ENCODE measurements around the gene GPC6.

GPC6 gene

GRCh38 chr13:93246069-93246468 lies 19.5 kb downstream of the GPC6 start:
- Histone ChIP-seq H3K27ac (ENCODE audit: low read depth, low read length) (no peak overlapping the region), H3K4me3 (ENCODE audit: low read depth in 1 of 2, low read length in 2 of 2) (no peak overlapping the region), H3K36me3 (ENCODE audit: control insufficient read depth in 1 of 2, insufficient read depth in 2 of 2, low read length in 2 of 2) (no peaks in the 10 kb centered on the region), H3K27me3 (ENCODE audit: control insufficient read depth in 1 of 2, insufficient read depth in 2 of 2, low read length in 2 of 2) (no peaks in the 10 kb centered on the region), H3K9ac (ENCODE audit: low read depth in 1 of 2, low read length in 2 of 2) (no peak overlapping the region), H3K4me1 (ENCODE audit: control insufficient read depth in 1 of 2, insufficient read depth in 2 of 2, low read length in 2 of 2) (no peaks in the 10 kb centered on the region), H3K9me3 (ENCODE audit: control insufficient read depth in 1 of 2, low read length in 2 of 2) (no peaks in the 10 kb centered on the region)

GRCh38 chr13:93248627-93249047 lies 22.0 kb downstream of the GPC6 start:
- Histone ChIP-seq H3K4me1 (ENCODE audit: control insufficient read depth in 1 of 2, insufficient read depth in 2 of 2, low read length in 2 of 2) (no peaks in the 10 kb centered on the region), H3K27me3 (ENCODE audit: control insufficient read depth in 1 of 2, insufficient read depth in 2 of 2, low read length in 2 of 2) (no peaks in the 10 kb centered on the region), H3K4me3 (ENCODE audit: low read depth in 1 of 2, low read length in 2 of 2) (no peak overlapping the region), H3K36me3 (ENCODE audit: control insufficient read depth in 1 of 2, insufficient read depth in 2 of 2, low read length in 2 of 2) (no peaks in the 10 kb centered on the region), H3K27ac (ENCODE audit: low read depth, low read length) (no peak overlapping the region), H3K9me3 (ENCODE audit: control insufficient read depth in 1 of 2, low read length in 2 of 2) (no peaks in the 10 kb centered on the region), H3K9ac (ENCODE audit: low read depth in 1 of 2, low read length in 2 of 2) (no peak overlapping the region)

GRCh38 chr13:93249364-93250306 lies 23.0 kb downstream of the GPC6 start:
- Histone ChIP-seq H3K9ac (ENCODE audit: low read depth in 1 of 2, low read length in 2 of 2) (no peak overlapping the region), H3K4me3 (ENCODE audit: low read depth in 1 of 2, low read length in 2 of 2) (no peak overlapping the region), H3K27ac (ENCODE audit: low read depth, low read length) (no peak overlapping the region), H3K9me3 (ENCODE audit: control insufficient read depth in 1 of 2, low read length in 2 of 2) (no peaks in the 10 kb centered on the region), H3K4me1 (ENCODE audit: control insufficient read depth in 1 of 2, insufficient read depth in 2 of 2, low read length in 2 of 2) (no peaks in the 10 kb centered on the region), H3K27me3 (ENCODE audit: control insufficient read depth in 1 of 2, insufficient read depth in 2 of 2, low read length in 2 of 2) (no peaks in the 10 kb centered on the region), H3K36me3 (ENCODE audit: control insufficient read depth in 1 of 2, insufficient read depth in 2 of 2, low read length in 2 of 2) (no peaks in the 10 kb centered on the region)

GRCh38 chr13:93254775-93255174 lies 28.2 kb downstream of the GPC6 start:
- Histone ChIP-seq H3K9ac (ENCODE audit: low read depth in 1 of 2, low read length in 2 of 2) (no peak overlapping the region), H3K4me1 (ENCODE audit: control insufficient read depth in 1 of 2, insufficient read depth in 2 of 2, low read length in 2 of 2) (no peaks in the 10 kb centered on the region), H3K27me3 (ENCODE audit: control insufficient read depth in 1 of 2, insufficient read depth in 2 of 2, low read length in 2 of 2) (no peaks in the 10 kb centered on the region), H3K9me3 (ENCODE audit: control insufficient read depth in 1 of 2, low read length in 2 of 2) (no peaks in the 10 kb centered on the region), H3K4me3 (ENCODE audit: low read depth in 1 of 2, low read length in 2 of 2) (no peak overlapping the region), H3K27ac (ENCODE audit: low read depth, low read length) (no peak overlapping the region), H3K36me3 (ENCODE audit: control insufficient read depth in 1 of 2, insufficient read depth in 2 of 2, low read length in 2 of 2) (no peaks in the 10 kb centered on the region)

- no peaks in the 10 kb centered on the region for H3K36me3 ChIP-seq (ENCODE audit: control insufficient read depth in 1 of 2, insufficient read depth in 2 of 2, low read length in 2 of 2)
- H3K27ac ChIP-seq (ENCODE audit: low read depth, low read length), result no peak overlapping the region
- H3K27me3 ChIP-seq (ENCODE audit: control insufficient read depth in 1 of 2, insufficient read depth in 2 of 2, low read length in 2 of 2), result no peaks in the 10 kb centered on the region
- H3K4me1 ChIP-seq (ENCODE audit: control insufficient read depth in 1 of 2, insufficient read depth in 2 of 2, low read length in 2 of 2), result no peaks in the 10 kb centered on the region
- H3K4me3 ChIP-seq (ENCODE audit: low read depth in 1 of 2, low read length in 2 of 2), result no peak overlapping the region
- H3K9me3 ChIP-seq (ENCODE audit: control insufficient read depth in 1 of 2, low read length in 2 of 2), result no peaks in the 10 kb centered on the region
- H3K9ac ChIP-seq (ENCODE audit: low read depth in 1 of 2, low read length in 2 of 2), result no peak overlapping the region
Measured at GRCh38 chr13:93256998-93257397, 30.4 kb downstream of the GPC6 start.

- no peak overlapping the region for H3K4me3 ChIP-seq (ENCODE audit: low read depth in 1 of 2, low read length in 2 of 2)
- no peaks in the 10 kb centered on the region for H3K4me1 ChIP-seq (ENCODE audit: control insufficient read depth in 1 of 2, insufficient read depth in 2 of 2, low read length in 2 of 2)
- H3K9me3 ChIP-seq (ENCODE audit: control insufficient read depth in 1 of 2, low read length in 2 of 2), result no peaks in the 10 kb centered on the region
- no peak overlapping the region for H3K9ac ChIP-seq (ENCODE audit: low read depth in 1 of 2, low read length in 2 of 2)
- no peaks in the 10 kb centered on the region for H3K27me3 ChIP-seq (ENCODE audit: control insufficient read depth in 1 of 2, insufficient read depth in 2 of 2, low read length in 2 of 2)
- no peak overlapping the region for H3K27ac ChIP-seq (ENCODE audit: low read depth, low read length)
- H3K36me3 ChIP-seq (ENCODE audit: control insufficient read depth in 1 of 2, insufficient read depth in 2 of 2, low read length in 2 of 2), result no peaks in the 10 kb centered on the region
Measured at GRCh38 chr13:93259527-93260080, 33.0 kb downstream of the GPC6 start.

- no peak overlapping the region for H3K9ac ChIP-seq (ENCODE audit: low read depth in 1 of 2, low read length in 2 of 2)
Measured at GRCh38 chr13:93260591-93260990, 34.0 kb downstream of the GPC6 start.

GRCh38 chr13:93262729-93263345 lies 36.2 kb downstream of the GPC6 start:
- H3K4me3 ChIP-seq (ENCODE audit: low read depth in 1 of 2, low read length in 2 of 2), result no peak overlapping the region
- H3K27me3 ChIP-seq (ENCODE audit: control insufficient read depth in 1 of 2, insufficient read depth in 2 of 2, low read length in 2 of 2), result no peaks in the 10 kb centered on the region

More at GRCh38 chr13:93260591-93260990, 34.0 kb downstream of the GPC6 start:
- Histone ChIP-seq H3K4me1 (ENCODE audit: control insufficient read depth in 1 of 2, insufficient read depth in 2 of 2, low read length in 2 of 2) (no peaks in the 10 kb centered on the region), H3K4me3 (ENCODE audit: low read depth in 1 of 2, low read length in 2 of 2) (no peak overlapping the region), H3K27ac (ENCODE audit: low read depth, low read length) (no peak overlapping the region), H3K36me3 (ENCODE audit: control insufficient read depth in 1 of 2, insufficient read depth in 2 of 2, low read length in 2 of 2) (no peaks in the 10 kb centered on the region), H3K27me3 (ENCODE audit: control insufficient read depth in 1 of 2, insufficient read depth in 2 of 2, low read length in 2 of 2) (no peaks in the 10 kb centered on the region), H3K9me3 (ENCODE audit: control insufficient read depth in 1 of 2, low read length in 2 of 2) (no peaks in the 10 kb centered on the region)

GRCh38 chr13:93264876-93265275 lies 38.3 kb downstream of the GPC6 start:
- no peaks in the 10 kb centered on the region for H3K36me3 ChIP-seq (ENCODE audit: control insufficient read depth in 1 of 2, insufficient read depth in 2 of 2, low read length in 2 of 2)
- no peak overlapping the region for H3K4me3 ChIP-seq (ENCODE audit: low read depth in 1 of 2, low read length in 2 of 2)
- no peaks in the 10 kb centered on the region for H3K9me3 ChIP-seq (ENCODE audit: control insufficient read depth in 1 of 2, low read length in 2 of 2)
- no peak overlapping the region for H3K27ac ChIP-seq (ENCODE audit: low read depth, low read length)
- no peak overlapping the region for H3K9ac ChIP-seq (ENCODE audit: low read depth in 1 of 2, low read length in 2 of 2)
- no peaks in the 10 kb centered on the region for H3K27me3 ChIP-seq (ENCODE audit: control insufficient read depth in 1 of 2, insufficient read depth in 2 of 2, low read length in 2 of 2)
- H3K4me1 ChIP-seq (ENCODE audit: control insufficient read depth in 1 of 2, insufficient read depth in 2 of 2, low read length in 2 of 2), result no peaks in the 10 kb centered on the region

More at GRCh38 chr13:93262729-93263345, 36.2 kb downstream of the GPC6 start:
- H3K36me3 ChIP-seq (ENCODE audit: control insufficient read depth in 1 of 2, insufficient read depth in 2 of 2, low read length in 2 of 2), result no peaks in the 10 kb centered on the region
- H3K4me1 ChIP-seq (ENCODE audit: control insufficient read depth in 1 of 2, insufficient read depth in 2 of 2, low read length in 2 of 2), result no peaks in the 10 kb centered on the region
- H3K9me3 ChIP-seq (ENCODE audit: control insufficient read depth in 1 of 2, low read length in 2 of 2), result no peaks in the 10 kb centered on the region
- H3K9ac ChIP-seq (ENCODE audit: low read depth in 1 of 2, low read length in 2 of 2), result no peak overlapping the region
- no peak overlapping the region for H3K27ac ChIP-seq (ENCODE audit: low read depth, low read length)

- Histone ChIP-seq H3K36me3 (ENCODE audit: control insufficient read depth in 1 of 2, insufficient read depth in 2 of 2, low read length in 2 of 2) (no peaks in the 10 kb centered on the region), H3K9ac (ENCODE audit: low read depth in 1 of 2, low read length in 2 of 2) (no peak overlapping the region), H3K27me3 (ENCODE audit: control insufficient read depth in 1 of 2, insufficient read depth in 2 of 2, low read length in 2 of 2) (no peaks in the 10 kb centered on the region), H3K27ac (ENCODE audit: low read depth, low read length) (no peak overlapping the region), H3K4me3 (ENCODE audit: low read depth in 1 of 2, low read length in 2 of 2) (no peak overlapping the region), H3K9me3 (ENCODE audit: control insufficient read depth in 1 of 2, low read length in 2 of 2) (no peaks in the 10 kb centered on the region), H3K4me1 (ENCODE audit: control insufficient read depth in 1 of 2, insufficient read depth in 2 of 2, low read length in 2 of 2) (no peaks in the 10 kb centered on the region)
Measured at GRCh38 chr13:93265800-93266199, 39.2 kb downstream of the GPC6 start.

Data from duodenal mucosa (tissue), 2 donors.